K562 (cell line): Measurements from ENCODE around the gene C2orf42. TPM values are rescaled to one million over a fixed set of nuclear protein-coding genes. Genes with fewer than 3 reads are reported as not detected.

Source experiments
- ATAC-seq: fragments of 200-7000 bp; cut with Tn5 transposase; 3 replicates; pipeline ENCODE4 v1.9.1; 2020; ENCODE audit warnings: moderate library complexity
- BruUV-seq: library from RNA; stranded (reverse); fragments of 400-500 nt; replicated peaks from 2 replicates; lab custom pipeline; 2021; lab: Mats Ljungman, UMichigan
- CTCF ChIA-PET: fragments of 300-600 bp; formaldehyde crosslinking; extraction: SDS; loops from one replicate; lab custom pipeline; 2021; ENCODE audit warnings: low intra/inter-chr PET ratio; lab: Yijun Ruan, JAX
- POLR2A ChIA-PET: fragments of 300-600, 350-650 bp; sonication (Branson Sonifier 250); formaldehyde crosslinking; extraction: SDS; loops from one replicate; lab custom pipeline; 2021; ENCODE audit warnings: antibody characterized with exemption, inconsistent platforms; lab: Yijun Ruan, JAX
- DNase-seq, 4 experiments: peaks; one replicate each; pipeline versions ENCODE4 v3.0.0 to v3.0.0-alpha.2; 2011 to 2018; ENCODE audit warnings: low spot score in 3 of 4, mixed read lengths in 3 of 4; ENCODE audit errors: extremely low read depth in 1 of 4
- FAIRE-seq: peaks from 2 replicates; lab custom pipeline; 2011; peaks lifted over from hg19 to GRCh38; lab: Jason Lieb, UNC
- H2AFZ ChIP-seq: 2 replicates; pipeline ENCODE4 v1.6.0; 2011; ENCODE audit warnings: low read depth, low read length, control low read depth, inconsistent platforms
- H3K27ac ChIP-seq: fragments of 200-600 bp; 3 replicates; pipeline ENCODE4 v1.8.0; 2011; ENCODE audit warnings: low read depth, mild to moderate bottlenecking, control low read depth, inconsistent platforms, low read length, moderate library complexity, mixed read lengths; ENCODE audit errors: extremely low read depth
- H3K27me3 ChIP-seq, 2 experiments: fragments of 300-600 bp in 1 of 2; 2 replicates in 1 of 2; 3 replicates in 1 of 2; pipeline versions ENCODE4 v1.6.0 to v1.8.0; 2011; ENCODE audit warnings: inconsistent platforms in 2 of 2, low read length in 2 of 2, mild to moderate bottlenecking in 1 of 2, mixed read lengths in 1 of 2, moderate library complexity in 1 of 2; ENCODE audit not compliant: control insufficient read depth in 2 of 2, insufficient read depth in 2 of 2
- H3K36me3 ChIP-seq: fragments of 300-600 bp; 3 replicates; pipeline ENCODE4 v1.8.0; 2011; ENCODE audit warnings: mild to moderate bottlenecking, low read length, inconsistent platforms; ENCODE audit not compliant: control insufficient read depth, insufficient read depth
- H3K4me1 ChIP-seq, 2 experiments: fragments of 200-600 bp in 1 of 2; replicated peaks in 1 of 2; 2 replicates in 1 of 2; 3 replicates in 1 of 2; pipeline versions ENCODE4 v1.5.1 to v1.8.0; 2011; ENCODE audit warnings: inconsistent platforms in 2 of 2, low read length in 2 of 2, mild to moderate bottlenecking in 1 of 2, mixed read lengths in 1 of 2, moderate library complexity in 1 of 2; ENCODE audit not compliant: control insufficient read depth in 2 of 2, insufficient read depth in 2 of 2
- H3K4me2 ChIP-seq: 2 replicates; pipeline ENCODE4 v1.6.1; 2011; ENCODE audit warnings: low read length, control low read depth, inconsistent platforms, mixed read lengths; ENCODE audit not compliant: insufficient read depth
- H3K4me3 ChIP-seq: fragments of 200-600 bp; sonication (generic), shearing (Covaris generic); 2 replicates; pipeline ENCODE4 v1.5.1; 2016; ENCODE audit warnings: control low read depth, inconsistent platforms
- H3K79me2 ChIP-seq: fragments of 200-600 bp; 3 replicates; pipeline ENCODE4 v1.8.0; 2011; ENCODE audit warnings: low read length, inconsistent platforms; ENCODE audit not compliant: control insufficient read depth, insufficient read depth
- H3K9ac ChIP-seq, 2 experiments: 2 replicates each; pipeline versions ENCODE4 v1.6.0 to v1.6.1; 2011; ENCODE audit warnings: low read depth in 2 of 2, low read length in 2 of 2, control low read depth in 1 of 2, inconsistent platforms in 1 of 2, mild to moderate bottlenecking in 1 of 2, mixed read lengths in 1 of 2; ENCODE audit not compliant: insufficient read depth in 1 of 2
- H3K9me1 ChIP-seq: one replicate; pipeline ENCODE4 v1.6.0; 2011; ENCODE audit warnings: inconsistent platforms, mild to moderate bottlenecking, low read length, moderate library complexity; ENCODE audit not compliant: control insufficient read depth, insufficient read depth
- H3K9me3 ChIP-seq: replicated peaks from 2 replicates; pipeline ENCODE4 v1.5.1; 2011; ENCODE audit warnings: low read depth, low read length, inconsistent platforms; ENCODE audit not compliant: control insufficient read depth, insufficient read depth
- H4K20me1 ChIP-seq: replicated peaks from 2 replicates; pipeline ENCODE4 v1.6.1; 2011; ENCODE audit warnings: low read length, inconsistent platforms, mixed read lengths; ENCODE audit not compliant: control insufficient read depth, insufficient read depth
- BCOR ChIP-seq: fragments of 450-650 bp; IDR thresholded peaks from 2 replicates; pipeline ENCODE4 v1.6.1; 2016
- CBX5 ChIP-seq: IDR thresholded peaks from 2 replicates; pipeline ENCODE4 v1.6.1; 2014; ENCODE audit warnings: low read depth, borderline replicate concordance
- CHCHD3 ChIP-seq: fragments of 250-450 bp; sonication (Bioruptor Pico); IDR thresholded peaks from 2 replicates; pipeline ENCODE4 v2.1.2; 2022; ENCODE audit warnings: mild to moderate bottlenecking
- CSDE1 ChIP-seq, 2 experiments: fragments of 450-650 bp; IDR thresholded peaks; 2 replicates each; pipeline ENCODE4 v1.6.1; 2016; ENCODE audit warnings: mild to moderate bottlenecking in 1 of 2
- CXXC5 ChIP-seq: fragments of 250-450 bp; sonication (Bioruptor Pico); IDR thresholded peaks from 2 replicates; pipeline ENCODE4 v1.8.0; 2022; ENCODE audit warnings: inconsistent platforms, mild to moderate bottlenecking, moderate library complexity
- HNRNPH1 ChIP-seq: fragments of 200-400 bp; formaldehyde crosslinking; optimal IDR thresholded peaks from 2 replicates; pipeline ENCODE3; 2017; ENCODE audit warnings: low read depth, mild to moderate bottlenecking, low read length, moderate library complexity
- IRF2 ChIP-seq: sonication (generic); formaldehyde crosslinking; IDR thresholded peaks from 2 replicates; pipeline ENCODE4 v1.8.1; 2022; ENCODE audit warnings: mild to moderate bottlenecking, missing genetic modification reagents
- KDM1A ChIP-seq, 2 experiments: fragments of 450-650 bp; IDR thresholded peaks; 2 replicates each; pipeline ENCODE4 v1.6.1; 2016; ENCODE audit warnings: mild to moderate bottlenecking in 2 of 2
- LARP7 ChIP-seq: fragments of 450-650 bp; IDR thresholded peaks from 2 replicates; pipeline ENCODE4 v1.6.1; 2016
- MTA2 ChIP-seq: fragments of 450-650 bp; IDR thresholded peaks from 2 replicates; pipeline ENCODE4 v1.6.1; 2016; ENCODE audit warnings: low read depth
- SLC30A9 ChIP-seq: fragments of 250-450 bp; sonication (Bioruptor Pico); IDR thresholded peaks from 2 replicates; pipeline ENCODE4 v1.8.0; 2022; ENCODE audit warnings: mild to moderate bottlenecking, moderate library complexity
- ZC3H4 ChIP-seq: sonication (generic); formaldehyde crosslinking; IDR thresholded peaks from 2 replicates; pipeline ENCODE4 v1.9.0; 2021; ENCODE audit warnings: missing genetic modification reagents, borderline replicate concordance
- ZNF146 ChIP-seq: IDR thresholded peaks from one replicate; pipeline ENCODE4 v1.6.1; 2018; ENCODE audit warnings: missing compliant biosample characterization; ENCODE audit not compliant: unreplicated experiment
- ZNF253 ChIP-seq: fragments of 250-450 bp; sonication (Bioruptor Pico); conservative IDR thresholded peaks from 2 replicates; pipeline ENCODE4 v1.6.1; 2021; ENCODE audit warnings: mild to moderate bottlenecking
- ZNF76 ChIP-seq: fragments of 250-450 bp; sonication (Bioruptor Pico); IDR thresholded peaks from 2 replicates; pipeline ENCODE4 v1.4.0; 2020; ENCODE audit warnings: mild to moderate bottlenecking, moderate library complexity, borderline replicate concordance
- WGBS: fragments of 100-300 bp; shearing (Covaris generic); methylation state at CpG from one replicate; pipeline ENCODE4 v1.1.6; 2016; ENCODE audit warnings: low coverage, mixed read lengths; ENCODE audit not compliant: insufficient coverage; ENCODE audit errors: missing lambda C conversion rate; 5-methylcytosine and 5-hydroxymethylcytosine counted together
- in situ Hi-C: fragments of 300-500 bp; cut with MboI; formaldehyde crosslinking; loops from 4 replicates; pipeline ENCODE4 v1.15.0; 2018; ENCODE audit warnings: inconsistent platforms, mixed read lengths
- intact Hi-C: fragments of 100-400 bp; cut with micrococcal nuclease; formaldehyde crosslinking; loops from 2 replicates; pipeline ENCODE4 v1.14.2; 2022
- polyA plus RNA-seq, 8 experiments: library from polyadenylated mRNA; depleted of rRNA in 4 of 8; stranded (reverse) in 5 of 8; unstranded in 3 of 8; fragments of >200 nt; fragmentation: Nextera tagmentation in 2 of 8; fragmentation: Illumina TruSeq in 1 of 8; extraction: Ambion mirVana in 2 of 8; extraction: Trizol in 1 of 8; gene quantifications; 2 replicates each; pipeline versions ENCODE4 v1.2.1 to v1.2.3, GENCODE V29; 2011 to 2014; ENCODE audit warnings: inconsistent platforms in 1 of 8, missing spikeins in 1 of 8
- total RNA-seq, 7 experiments: library from RNA; depleted of rRNA in 6 of 7; stranded (reverse); fragments of >200 nt in 6 of 7; fragmentation: Illumina TruSeq in 2 of 7; extraction: Trizol in 2 of 7; gene quantifications; 2 replicates each; pipeline versions ENCODE4 v1.2.1 to v1.2.3, GENCODE V29; 2011 to 2021; ENCODE audit warnings: low replicate concordance in 1 of 7
- TF ChIP-seq, protein P1 (sequence below): fragments of 450-650 bp; formaldehyde crosslinking; IDR thresholded peaks from 2 replicates; pipeline ENCODE4 v1.4.0; 2022; ENCODE audit warnings: missing genetic modification characterization

The C2orf42 gene
- total and polyA plus RNA-seq, 9 of the 15 experiments (the other 6 are each of a cell fraction or from before 2014, with no cell fraction given), result 4.6 to 10.9 (median 7.5) TPM

DNA sequence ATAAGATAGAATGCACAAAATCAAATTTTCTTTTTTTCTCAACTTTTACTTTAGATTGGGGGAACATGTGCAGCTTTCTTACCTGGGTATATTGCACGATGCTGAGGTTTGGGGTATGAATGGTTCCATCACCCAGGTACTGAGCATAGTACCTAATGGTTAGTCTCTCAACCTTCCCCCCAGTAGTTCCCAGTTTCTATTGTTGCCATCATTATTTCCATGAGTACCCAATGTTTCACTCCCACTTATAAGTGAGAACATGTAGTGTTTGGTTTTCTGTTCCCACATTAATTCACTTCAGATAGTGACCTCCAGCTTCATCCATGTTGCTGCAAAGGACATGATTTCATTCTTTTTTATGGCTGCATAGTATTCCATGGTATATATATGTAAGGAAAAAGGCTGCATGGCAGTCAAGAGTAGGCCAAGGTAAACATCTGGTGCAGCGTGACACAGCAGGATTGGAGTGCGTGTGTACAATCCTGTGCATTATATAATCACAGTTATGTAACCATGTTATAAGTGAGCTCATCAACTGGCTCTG is 10.5 kb upstream of the C2orf42 start:
- POLR2A ChIA-PET, result interaction anchor here (0.7 to 2.0 kb wide), 3 partner anchors 10 to 1085 kb away, joined by 3 to 13 read pairs (median 4); partner anchors contain the start of gene C2orf42
- CTCF ChIA-PET, result no interaction called here
- 33% methylated on average over 3 of the region's 3 CpGs for WGBS
- no peak for TF ChIP-seq IRF2
- TF ChIP-seq CHCHD3 (CRISPR knock-in tag), result no peak
- TF ChIP-seq, protein P1, sequence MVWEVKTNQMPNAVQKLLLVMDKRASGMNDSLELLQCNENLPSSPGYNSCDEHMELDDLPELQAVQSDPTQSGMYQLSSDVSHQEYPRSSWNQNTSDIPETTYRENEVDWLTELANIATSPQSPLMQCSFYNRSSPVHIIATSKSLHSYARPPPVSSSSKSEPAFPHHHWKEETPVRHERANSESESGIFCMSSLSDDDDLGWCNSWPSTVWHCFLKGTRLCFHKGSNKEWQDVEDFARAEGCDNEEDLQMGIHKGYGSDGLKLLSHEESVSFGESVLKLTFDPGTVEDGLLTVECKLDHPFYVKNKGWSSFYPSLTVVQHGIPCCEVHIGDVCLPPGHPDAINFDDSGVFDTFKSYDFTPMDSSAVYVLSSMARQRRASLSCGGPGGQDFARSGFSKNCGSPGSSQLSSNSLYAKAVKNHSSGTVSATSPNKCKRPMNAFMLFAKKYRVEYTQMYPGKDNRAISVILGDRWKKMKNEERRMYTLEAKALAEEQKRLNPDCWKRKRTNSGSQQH (CRISPR knock-in tag), result no peak
- no peak for TF ChIP-seq ZC3H4
- TF ChIP-seq ZNF146 (CRISPR knock-in tag), result peak; percentile 91
- no peak for TF ChIP-seq CXXC5 (CRISPR knock-in tag)
- TF ChIP-seq BCOR, result peak; percentile 50; the same call in 1 of the 2 replicates
- TF ChIP-seq ZNF253 (CRISPR knock-in tag), result no peak
- no peak for TF ChIP-seq SLC30A9
- no peak for TF ChIP-seq LARP7
- TF ChIP-seq MTA2, result no peak
- TF ChIP-seq CSDE1 (IDR thresholded peaks at IDR 0.05), result no peak
- no peak for TF ChIP-seq HNRNPH1
- 0 out of 4 replicates have a peak, but pooled peaks of 1 of the 2 experiments have one; percentile 11 for TF ChIP-seq KDM1A (IDR thresholded peaks at IDR 0.05)
- TF ChIP-seq CBX5, result no peak
- TF ChIP-seq ZNF76 (CRISPR knock-in tag), result no peak

More for the DNA sequence above, 10.5 kb upstream of the C2orf42 start:
- H3K36me3 ChIP-seq, result no peaks in the 10 kb centered on the region
- H3K79me2 ChIP-seq, result no peaks in the 10 kb centered on the region
- no peaks in the 10 kb centered on the region for H3K9me1 ChIP-seq
- no peaks in the 10 kb centered on the region for H3K9me3 ChIP-seq
- in situ Hi-C loops, result no loop called here
- no peak overlapping the region for H3K27ac ChIP-seq
- H4K20me1 ChIP-seq, result no peaks in the 10 kb centered on the region
- no TSS peak for BruUV-seq
- no peak overlapping the region for H3K4me2 ChIP-seq
- H3K9ac ChIP-seq, result no peak overlapping the region
- intact Hi-C loops, result no loop called here
- no peak for FAIRE-seq
- ATAC-seq, result no peak
- no peaks in the 10 kb centered on the region for H3K27me3 ChIP-seq
- no peaks in the 10 kb centered on the region for H3K4me1 ChIP-seq
- no peak overlapping the region for H2AFZ ChIP-seq
- DNase-seq, result no peak
- no peak overlapping the region for H3K4me3 ChIP-seq
